GM23338 (cell line): Measurements from ENCODE around the gene EIF2B5. TPM values are rescaled to one million over a fixed set of nuclear protein-coding genes. Genes with fewer than 3 reads are reported as not detected.

Experiments
- ATAC-seq: fragments of 200-7000 bp; cut with Tn5 transposase; 3 replicates; pipeline ENCODE4 v1.9.1; 2020
- DNase-seq: peaks from one replicate; pipeline ENCODE4 v3.0.0-alpha.2; 2015; ENCODE audit warnings: low spot score
- H2AFZ ChIP-seq: fragments of 200-600 bp; sonication (generic); 2 replicates; pipeline ENCODE4 v1.8.0; 2016; ENCODE audit warnings: antibody characterized with exemption, mild to moderate bottlenecking, moderate library complexity
- H3F3A ChIP-seq: fragments of 200-600 bp; sonication (generic); replicated peaks from 2 replicates; pipeline ENCODE4 v1.8.0; 2017; ENCODE audit warnings: antibody characterized with exemption, mixed run types, low read depth
- H3K27ac ChIP-seq: fragments of 200-600 bp; sonication (generic); 2 replicates; pipeline ENCODE4 v1.6.1; 2016; ENCODE audit warnings: low read depth
- H3K27me3 ChIP-seq: fragments of 200-600 bp; sonication (generic); 2 replicates; pipeline ENCODE4 v1.8.0; 2016; ENCODE audit warnings: mild to moderate bottlenecking, mixed run types, moderate library complexity; ENCODE audit not compliant: insufficient read depth
- H3K36me3 ChIP-seq: fragments of 200-600 bp; sonication (generic); 2 replicates; pipeline ENCODE4 v1.8.0; 2016; ENCODE audit warnings: mild to moderate bottlenecking; ENCODE audit not compliant: insufficient read depth
- H3K4me1 ChIP-seq: fragments of 200-600 bp; sonication (generic); 2 replicates; pipeline ENCODE4 v1.8.0; 2016; ENCODE audit warnings: mild to moderate bottlenecking, moderate library complexity; ENCODE audit not compliant: insufficient read depth
- H3K4me2 ChIP-seq: fragments of 200-600 bp; sonication (generic); 2 replicates; pipeline ENCODE4 v1.7.1; 2017; ENCODE audit warnings: mixed run types
- H3K4me3 ChIP-seq: fragments of 200-600 bp; sonication (generic); 2 replicates; pipeline ENCODE4 v1.6.1; 2016; ENCODE audit warnings: mixed run types
- H3K79me2 ChIP-seq: fragments of 200-600 bp; sonication (generic); replicated peaks from 2 replicates; pipeline ENCODE4 v1.8.0; 2017; ENCODE audit warnings: mild to moderate bottlenecking; ENCODE audit not compliant: insufficient read depth
- H3K9me2 ChIP-seq: fragments of 200-600 bp; sonication (generic); 2 replicates; pipeline ENCODE4 v1.8.0; 2017; ENCODE audit not compliant: insufficient read depth
- H4K20me1 ChIP-seq: fragments of 200-600 bp; sonication (generic); replicated peaks from 2 replicates; pipeline ENCODE4 v1.8.0; 2017; ENCODE audit warnings: mild to moderate bottlenecking; ENCODE audit not compliant: insufficient read depth
- H3K27ac Mint-ChIP-seq: 2 replicates; pipeline ENCODE4 v1.8.0; 2020; ENCODE audit warnings: inconsistent platforms, mild to moderate bottlenecking, moderate library complexity, mixed read lengths
- H3K27me3 Mint-ChIP-seq: 3 replicates; pipeline ENCODE4 v1.8.0; 2022; ENCODE audit warnings: low read depth, mild to moderate bottlenecking, moderate library complexity, mixed read lengths, inconsistent platforms; ENCODE audit not compliant: insufficient read depth, poor library complexity
- H3K36me3 Mint-ChIP-seq: 3 replicates; pipeline ENCODE4 v1.8.0; 2021; ENCODE audit warnings: low read depth, mild to moderate bottlenecking, inconsistent platforms, moderate library complexity, mixed read lengths
- H3K4me1 Mint-ChIP-seq: 3 replicates; pipeline ENCODE4 v1.8.0; 2020; ENCODE audit warnings: mild to moderate bottlenecking, inconsistent platforms, mixed read lengths
- H3K4me3 Mint-ChIP-seq: 3 replicates; pipeline ENCODE4 v1.8.0; 2021; ENCODE audit warnings: moderate library complexity, mild to moderate bottlenecking, inconsistent platforms, mixed read lengths
- H3K9me3 Mint-ChIP-seq: 3 replicates; pipeline ENCODE4 v1.8.0; 2020; ENCODE audit warnings: moderate library complexity, mild to moderate bottlenecking, inconsistent platforms, mixed read lengths
- CREB1 ChIP-seq: fragments of 250-450 bp; sonication (Bioruptor Pico); IDR thresholded peaks from 2 replicates; pipeline ENCODE4 v1.5.0; 2020; ENCODE audit warnings: low read depth, mild to moderate bottlenecking, moderate library complexity
- ETS1 ChIP-seq: IDR thresholded peaks from 2 replicates; pipeline ENCODE4 v1.6.1; 2016; ENCODE audit warnings: antibody characterized with exemption
- EZH2phosphoT487 ChIP-seq: fragments of 200-600 bp; sonication (generic); IDR thresholded peaks from one replicate; pipeline ENCODE4 v1.8.1; 2018; ENCODE audit warnings: antibody characterized with exemption; ENCODE audit not compliant: unreplicated experiment
- NANOG ChIP-seq: IDR thresholded peaks from 2 replicates; pipeline ENCODE4 v1.6.1; 2016; ENCODE audit warnings: antibody characterized with exemption, borderline replicate concordance
- POLR2AphosphoS5 ChIP-seq: IDR thresholded peaks from 2 replicates; pipeline ENCODE4 v1.6.1; 2016; ENCODE audit warnings: antibody characterized with exemption, low read depth
- STAT1 ChIP-seq: IDR thresholded peaks from one replicate; pipeline ENCODE4 v1.6.1; 2016; ENCODE audit warnings: antibody characterized with exemption; ENCODE audit not compliant: unreplicated experiment
- ZNF462 ChIP-seq: fragments of 250-450 bp; sonication (Bioruptor Pico); IDR thresholded peaks from 2 replicates; pipeline ENCODE4 v1.5.0; 2020; ENCODE audit warnings: mild to moderate bottlenecking, moderate library complexity
- polyA plus RNA-seq: library from polyadenylated mRNA; unstranded; fragments of >200 nt; fragmentation: Nextera tagmentation; extraction: Ambion mirVana; gene quantifications from 2 replicates; pipeline ENCODE4 v1.2.1, GENCODE V29; 2016
- total RNA-seq: library from RNA; depleted of rRNA; stranded (reverse); fragments of >200 nt; shearing (Covaris generic); gene quantifications from 2 replicates; pipeline ENCODE4 v1.2.3, GENCODE V29; 2014

EIF2B5 gene
- total and polyA plus RNA-seq, 2 experiments from 2014 or later, result 26.4 to 43.3 TPM

GRCh38 chr3:184142199-184142598 is 7.0 kb downstream of the EIF2B5 start:
- H3K36me3 ChIP-seq, result peaks cover 11% of the 10 kb centered on the region
- no peaks in the 10 kb centered on the region for H3K4me1 Mint-ChIP-seq
- no peak for TF ChIP-seq POLR2AphosphoS5
- TF ChIP-seq NANOG, result no peak
- TF ChIP-seq ZNF462 (CRISPR knock-in tag), result no peak
- TF ChIP-seq EZH2phosphoT487, result no peak
- no peak for TF ChIP-seq CREB1 (CRISPR knock-in tag)
- TF ChIP-seq ETS1, result no peak
- TF ChIP-seq STAT1, result no peak
- no peak overlapping the region for H3K4me3 ChIP-seq
- peaks cover 64% of the 10 kb centered on the region for H3K36me3 Mint-ChIP-seq
- peaks cover 18% of the 10 kb centered on the region for H3K79me2 ChIP-seq
- no peaks in the 10 kb centered on the region for H3K9me2 ChIP-seq
- H3K27ac ChIP-seq, result no peak overlapping the region
- no peak for ATAC-seq
- no peak overlapping the region for H3K4me3 Mint-ChIP-seq
- no peak overlapping the region for H3K27ac Mint-ChIP-seq
- no peak overlapping the region for H3K4me2 ChIP-seq
- H3F3A ChIP-seq, result no peaks in the 10 kb centered on the region
- peaks cover 3% of the 10 kb centered on the region for H3K27me3 Mint-ChIP-seq
- DNase-seq, result no peak
- no peaks in the 10 kb centered on the region for H3K4me1 ChIP-seq
- no peak overlapping the region for H2AFZ ChIP-seq
- no peaks in the 10 kb centered on the region for H3K9me3 Mint-ChIP-seq
- peaks cover 4% of the 10 kb centered on the region for H4K20me1 ChIP-seq
- no peaks in the 10 kb centered on the region for H3K27me3 ChIP-seq
